ENCODE measurements around the gene SCAMP2.

DNA sequence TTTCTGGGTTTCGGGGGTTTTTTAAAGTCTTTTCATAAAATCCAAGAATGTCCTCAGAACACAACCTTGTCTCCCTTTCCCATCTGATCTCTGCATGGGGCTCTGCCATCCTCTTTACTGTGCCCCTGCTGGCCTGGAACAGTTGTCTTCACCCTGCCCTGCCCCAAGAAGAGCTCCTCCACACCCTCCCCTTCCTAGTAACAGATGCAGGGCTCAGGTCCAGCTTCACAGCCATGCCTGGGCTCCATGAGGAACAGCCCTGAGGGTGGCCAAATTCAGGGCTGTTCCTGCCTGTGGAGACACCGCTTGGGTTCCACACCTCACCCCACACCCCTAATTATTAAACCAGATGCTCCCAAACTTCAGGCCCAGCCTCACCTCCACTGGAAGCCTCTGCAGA is 17.3 kb downstream of the SCAMP2 start:
- no peak for TF ChIP-seq EZH2 (IDR thresholded peaks at IDR 0.05; ENCODE audit: low read length, missing control alignments)
- TF ChIP-seq, protein P1, sequence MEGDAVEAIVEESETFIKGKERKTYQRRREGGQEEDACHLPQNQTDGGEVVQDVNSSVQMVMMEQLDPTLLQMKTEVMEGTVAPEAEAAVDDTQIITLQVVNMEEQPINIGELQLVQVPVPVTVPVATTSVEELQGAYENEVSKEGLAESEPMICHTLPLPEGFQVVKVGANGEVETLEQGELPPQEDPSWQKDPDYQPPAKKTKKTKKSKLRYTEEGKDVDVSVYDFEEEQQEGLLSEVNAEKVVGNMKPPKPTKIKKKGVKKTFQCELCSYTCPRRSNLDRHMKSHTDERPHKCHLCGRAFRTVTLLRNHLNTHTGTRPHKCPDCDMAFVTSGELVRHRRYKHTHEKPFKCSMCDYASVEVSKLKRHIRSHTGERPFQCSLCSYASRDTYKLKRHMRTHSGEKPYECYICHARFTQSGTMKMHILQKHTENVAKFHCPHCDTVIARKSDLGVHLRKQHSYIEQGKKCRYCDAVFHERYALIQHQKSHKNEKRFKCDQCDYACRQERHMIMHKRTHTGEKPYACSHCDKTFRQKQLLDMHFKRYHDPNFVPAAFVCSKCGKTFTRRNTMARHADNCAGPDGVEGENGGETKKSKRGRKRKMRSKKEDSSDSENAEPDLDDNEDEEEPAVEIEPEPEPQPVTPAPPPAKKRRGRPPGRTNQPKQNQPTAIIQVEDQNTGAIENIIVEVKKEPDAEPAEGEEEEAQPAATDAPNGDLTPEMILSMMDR (conservative IDR thresholded peaks at IDR 0.05 in 1 of 2, IDR thresholded peaks at IDR 0.05 in 1 of 2; ENCODE audit: low read depth in 1 of 2, low read length in 2 of 2) = no peak
